Left renal cortex interstitium (tissue), 4 donors: ENCODE measurements around the gene TGFBR3. TPM values are rescaled to one million over a fixed set of nuclear protein-coding genes. Genes with fewer than 3 reads are reported as not detected.

Experiments used
- DNase-seq, 4 donors: peaks; one replicate each; pipeline ENCODE4 v3.0.0-alpha.2; 2013; ENCODE audit warnings: low read depth in 4 of 4, low spot score in 2 of 4, missing footprints in 1 of 4
- polyA plus RNA-seq, 4 donors: library from polyadenylated mRNA; unstranded; fragments of 120-200 nt; gene quantifications; one replicate each; pipeline ENCODE4 v1.2.1, GENCODE V29; 2013; ENCODE audit not compliant: insufficient read length in 4 of 4

Gene TGFBR3
- polyA plus RNA-seq, 4 donors = 99.1 to 118 (median 110) TPM

DNA sequence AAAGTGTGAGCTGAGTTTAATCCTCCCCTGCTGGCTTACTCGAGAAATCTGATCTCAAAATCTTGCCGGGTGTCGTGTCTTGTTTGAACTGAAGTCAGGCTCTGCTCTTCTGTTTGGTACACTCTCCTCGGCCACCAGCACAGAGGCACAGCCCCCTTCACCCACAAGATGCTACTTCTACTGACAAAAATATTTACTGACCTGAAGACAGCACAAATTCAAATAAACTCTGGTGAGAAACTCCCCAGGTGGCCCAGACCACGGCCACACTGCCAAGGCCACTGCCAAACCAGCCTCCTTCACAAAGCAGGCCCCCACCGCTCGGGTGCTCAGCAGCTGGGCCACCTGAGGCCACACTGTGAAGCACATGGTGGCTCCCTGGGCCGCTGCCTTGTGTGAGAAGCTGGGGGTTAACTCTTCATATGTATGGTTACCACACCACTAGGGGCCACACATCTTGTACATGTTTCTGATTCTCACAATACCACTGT is 80.6 kb downstream of the TGFBR3 start:
- DNase-seq = no peak

- no peak for DNase-seq
Measured at GRCh38 chr1:91804546-91805023, 81.4 kb downstream of the TGFBR3 start.

DNA sequence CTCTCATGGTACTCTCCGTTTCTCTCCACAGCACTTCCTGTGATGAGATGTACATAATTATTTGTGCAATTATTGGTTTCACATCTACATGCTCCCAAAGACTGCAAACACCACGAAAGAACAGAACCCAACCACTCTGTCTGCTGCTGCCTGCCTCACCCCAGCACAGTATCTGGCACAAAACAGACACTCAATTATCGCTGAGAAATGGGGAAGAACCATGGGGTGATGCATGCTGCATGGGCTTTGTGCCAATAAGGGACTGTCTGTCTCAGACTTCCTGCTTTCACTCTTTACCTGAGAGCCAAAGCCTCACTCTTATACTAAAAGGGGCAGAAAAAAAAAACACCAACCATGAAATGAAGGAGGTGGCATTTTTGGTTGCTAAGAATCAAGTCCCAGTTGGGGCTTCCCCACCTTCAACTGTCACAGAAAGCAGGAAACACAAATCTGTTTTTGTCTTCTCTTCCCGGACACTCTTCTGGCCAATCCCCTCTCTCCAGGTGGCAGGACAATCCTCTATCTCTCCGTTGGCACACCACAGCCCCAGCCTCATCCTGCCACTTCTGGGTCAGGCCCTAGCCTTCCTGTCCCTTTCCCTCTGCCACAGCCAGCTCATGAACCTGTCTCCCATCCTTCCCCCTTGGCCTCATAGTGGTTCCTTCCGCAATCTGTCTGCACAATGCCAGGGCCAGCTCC is 82.0 kb downstream of the TGFBR3 start:
- DNase-seq = no peak

GRCh38 chr1:91803123-91803522 is 82.8 kb downstream of the TGFBR3 start:
- DNase-seq = no peak

- no peak for DNase-seq
Measured at GRCh38 chr1:91801496-91802115, 84.3 kb downstream of the TGFBR3 start.

GRCh38 chr1:91799863-91800262 is 86.1 kb downstream of the TGFBR3 start:
- no peak for DNase-seq

DNA sequence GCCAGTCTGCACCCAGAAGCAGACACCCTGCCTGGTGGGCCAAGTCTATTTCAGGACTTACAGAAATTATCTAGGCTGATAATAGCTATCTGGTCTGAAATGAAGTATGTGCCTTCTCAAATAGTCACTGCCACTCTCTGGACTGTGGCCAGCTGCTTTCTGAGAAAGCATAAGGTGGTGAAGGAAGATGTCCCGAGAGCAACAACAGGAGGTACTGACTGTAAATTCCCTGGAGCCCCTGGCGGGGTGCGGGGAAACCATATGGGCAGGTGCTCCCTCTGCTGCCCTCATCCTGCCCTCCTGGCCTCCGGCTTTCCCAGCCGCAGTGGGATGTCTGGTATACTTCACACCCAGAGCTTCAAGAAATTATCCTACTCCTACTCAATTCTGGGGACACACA is 86.8 kb downstream of the TGFBR3 start:
- no peak for DNase-seq

DNA sequence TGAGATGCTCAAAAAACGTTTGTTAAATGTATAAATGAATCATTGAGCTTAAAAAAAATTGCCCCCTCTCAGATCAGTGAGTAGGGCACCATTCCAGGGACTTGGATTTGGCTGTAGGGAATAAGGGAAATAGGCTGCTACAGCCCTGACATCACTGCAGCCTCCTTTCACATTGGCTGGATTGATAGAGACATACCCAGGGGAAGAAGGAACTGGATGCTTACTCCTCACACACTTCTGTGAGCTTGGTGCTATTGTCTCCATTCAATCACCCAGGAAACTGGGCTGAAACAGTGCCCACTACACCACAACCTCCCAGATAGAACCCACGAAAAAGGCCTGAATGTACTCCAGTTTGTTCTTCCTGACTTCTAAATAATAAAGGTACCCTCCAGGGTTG is 87.2 kb downstream of the TGFBR3 start:
- DNase-seq = no peak

- no peak for DNase-seq
Measured at GRCh38 chr1:91798241-91798648, 87.7 kb downstream of the TGFBR3 start.

GRCh38 chr1:91797164-91797563 is 88.8 kb downstream of the TGFBR3 start:
- no peak for DNase-seq

GRCh38 chr1:91796390-91796654 is 89.6 kb downstream of the TGFBR3 start:
- no peak for DNase-seq

DNA sequence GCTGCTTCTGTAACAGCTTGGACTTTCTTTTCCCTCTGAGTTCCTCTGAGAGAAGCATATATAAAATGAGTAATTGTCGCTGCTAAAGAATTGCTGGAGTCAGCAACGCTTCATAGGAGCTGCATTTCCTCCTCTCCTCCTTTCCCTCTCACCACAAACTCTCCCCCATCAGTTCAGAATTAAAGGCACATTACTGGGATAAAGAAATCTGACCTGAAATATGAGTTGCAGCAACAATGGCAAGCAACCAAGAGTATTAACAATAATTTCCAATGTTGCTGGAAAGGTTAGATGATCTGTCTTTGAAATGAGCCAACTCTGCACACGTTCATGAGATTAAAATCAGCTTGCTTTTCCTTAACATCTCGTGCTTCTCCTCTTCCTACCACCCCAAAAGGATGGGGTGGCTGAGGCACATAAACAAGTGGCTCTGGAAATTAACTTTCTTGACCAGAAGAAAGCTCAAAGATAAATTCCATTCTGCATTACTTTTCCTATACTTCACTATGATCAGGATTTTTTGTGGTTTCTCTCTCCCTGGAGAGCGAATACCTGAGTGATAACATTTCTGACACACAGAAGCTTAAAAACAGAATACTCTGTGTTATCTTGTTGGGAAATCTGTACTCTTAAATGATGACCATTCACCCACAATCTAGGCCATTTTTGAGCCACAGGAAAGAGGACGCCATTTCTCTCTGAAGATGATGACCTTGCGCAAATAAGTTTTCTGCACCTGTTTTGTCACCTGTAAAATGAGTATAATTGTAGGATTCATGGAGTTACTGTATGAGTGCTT is 90.2 kb downstream of the TGFBR3 start:
- peak in 1 of 4 donors; percentile 62 for DNase-seq

DNA sequence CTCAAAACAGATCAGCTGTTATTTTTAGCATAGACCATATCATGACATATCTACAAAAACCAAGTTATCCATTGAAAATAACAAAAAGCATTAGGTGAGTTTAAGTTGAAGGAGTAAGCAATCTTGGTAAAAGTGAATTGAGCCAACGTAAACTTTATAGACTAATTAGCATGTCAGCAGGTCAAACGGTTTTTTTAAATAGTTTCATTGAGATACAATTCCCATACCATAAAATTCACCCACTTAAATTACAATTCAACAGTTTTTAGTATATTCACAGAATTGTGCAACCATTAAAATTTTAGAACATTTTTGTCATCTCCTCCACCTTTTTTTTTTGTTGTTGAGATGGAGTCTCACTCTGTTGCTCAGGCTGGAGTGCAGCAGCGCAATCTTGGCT is 92.1 kb downstream of the TGFBR3 start:
- no peak for DNase-seq

DNA sequence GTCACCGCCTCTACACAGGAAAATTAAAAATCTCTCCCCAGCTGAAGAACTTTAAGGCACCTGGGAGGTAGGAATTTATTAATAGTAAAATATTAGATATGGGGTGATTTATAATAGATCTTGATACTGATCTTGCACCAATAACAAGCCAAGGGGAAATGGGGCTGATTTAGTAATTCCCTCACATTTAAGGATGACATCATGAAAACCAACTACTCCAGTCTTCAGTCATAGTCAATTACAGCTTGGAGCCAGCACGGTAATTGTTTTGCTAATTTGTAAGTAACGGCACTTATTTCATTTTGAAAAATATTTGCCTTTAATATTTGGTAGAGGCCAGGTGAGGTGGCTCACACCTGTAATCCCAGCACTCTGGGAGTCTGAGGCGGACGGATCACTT is 92.8 kb downstream of the TGFBR3 start:
- DNase-seq = no peak

- DNase-seq = no peak
Measured at GRCh38 chr1:91792489-91793071, 93.4 kb downstream of the TGFBR3 start.

DNA sequence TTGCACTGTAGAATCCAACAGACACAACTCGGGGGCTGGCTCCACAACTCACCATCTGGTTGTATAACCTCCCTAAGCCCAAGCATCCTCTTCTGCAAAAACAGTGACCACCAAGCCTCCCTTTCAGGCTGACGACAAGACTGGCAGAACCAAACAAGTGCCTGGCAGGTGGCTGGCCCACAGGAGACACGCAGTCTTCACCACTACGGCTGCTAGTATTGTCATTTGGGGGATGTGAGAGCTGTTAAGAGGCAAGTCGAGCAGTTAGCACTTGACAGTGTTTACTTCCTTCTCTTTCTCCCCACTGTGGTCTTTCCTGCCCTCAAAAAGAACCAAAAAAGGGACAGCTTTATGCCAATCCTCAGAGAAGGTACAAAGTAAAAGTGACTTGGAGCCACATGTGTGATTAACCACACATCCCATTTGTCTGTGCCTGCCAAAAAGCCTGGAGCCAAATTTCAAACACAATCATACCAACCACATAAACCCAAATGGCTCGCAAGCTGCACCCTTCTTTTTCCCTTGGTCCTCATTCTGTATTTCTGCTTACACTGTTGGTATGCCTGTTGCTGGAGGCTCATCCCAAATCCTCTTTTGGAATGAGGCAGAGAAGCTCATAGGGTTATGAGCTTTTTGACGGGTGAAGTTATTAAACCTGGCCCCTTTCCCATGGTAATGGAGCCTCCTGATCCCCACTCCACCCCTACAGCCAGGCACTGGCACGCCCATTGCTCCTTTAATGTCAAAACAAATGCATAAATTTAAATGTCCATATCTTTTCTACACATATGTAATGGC is 94.1 kb downstream of the TGFBR3 start:
- no peak for DNase-seq

GRCh38 chr1:91791103-91791502 is 94.8 kb downstream of the TGFBR3 start:
- DNase-seq = no peak

- DNase-seq = no peak
Measured at GRCh38 chr1:91790392-91790791, 95.6 kb downstream of the TGFBR3 start.

- no peak for DNase-seq
Measured at GRCh38 chr1:91789273-91789997, 96.5 kb downstream of the TGFBR3 start.

DNA sequence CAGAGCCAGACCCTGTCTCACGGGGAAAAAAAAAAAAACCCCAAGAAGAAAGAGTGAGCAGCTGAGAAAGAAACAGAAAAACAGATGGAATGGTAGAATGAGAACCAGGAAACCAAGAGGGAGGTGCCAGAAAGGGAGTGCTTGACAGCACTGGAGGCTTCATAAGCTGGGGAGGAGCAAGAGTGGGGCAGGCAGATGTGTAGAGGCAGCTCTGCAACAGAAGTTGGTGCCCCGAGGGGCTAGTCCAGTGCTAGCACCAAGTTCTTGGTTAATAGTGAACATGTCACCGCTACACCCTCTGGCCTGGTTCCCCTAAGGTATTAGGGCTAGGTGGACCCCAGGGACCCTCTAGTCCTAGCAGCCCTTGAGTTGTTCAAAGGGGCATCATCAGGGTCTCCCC is 98.0 kb downstream of the TGFBR3 start:
- no peak for DNase-seq
